ENCODE measurements around the gene MIGA2.

DNA sequence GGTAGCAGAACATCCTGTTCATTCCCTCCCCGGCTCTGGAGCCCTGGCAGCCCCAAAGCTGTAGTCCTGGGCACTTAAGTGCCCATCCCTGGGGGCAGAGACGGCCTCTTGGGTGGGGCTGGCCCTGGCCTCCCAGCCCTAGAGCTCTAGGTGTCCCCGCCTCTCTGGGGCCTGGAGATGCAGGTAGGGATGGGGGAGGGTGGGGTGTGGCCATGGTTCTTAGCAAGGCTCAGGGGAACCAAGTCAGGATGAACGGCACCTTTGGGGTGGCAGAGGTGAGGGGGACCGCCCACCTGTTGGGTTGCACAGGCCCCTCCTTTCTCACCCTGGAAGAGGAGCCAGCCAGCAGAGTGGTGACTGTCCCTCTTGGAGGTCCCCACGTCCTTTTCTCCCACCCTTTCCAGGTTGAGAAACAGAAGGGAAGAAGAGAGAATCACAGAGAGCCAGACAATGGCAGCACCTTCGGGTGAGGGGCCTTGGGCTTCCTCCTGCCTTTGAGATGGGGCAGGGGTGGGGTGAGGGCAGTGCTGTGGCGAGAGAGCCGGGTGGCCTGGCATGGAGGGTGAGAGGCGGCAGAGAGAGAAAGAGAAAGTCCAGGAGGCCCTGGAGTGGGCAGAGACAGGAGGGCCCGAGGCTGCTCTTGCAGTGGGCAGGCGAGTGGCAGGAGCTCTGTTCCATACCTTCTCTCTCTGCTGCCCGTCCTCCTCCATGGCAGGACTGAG lies 71.8 kb downstream of the MIGA2 start:
- no peak for TF ChIP-seq POLR2A (IDR thresholded peaks at IDR 0.05; ENCODE audit: low read depth, low read length)
- TF ChIP-seq POLR2AphosphoS5 (IDR thresholded peaks at IDR 0.05; ENCODE audit: low read depth, low read length), result no peak
